ENCODE results near the gene RAB11FIP5. TPM values are rescaled to one million over a fixed set of nuclear protein-coding genes. Genes with fewer than 3 reads are reported as not detected.
A peak's percentile ranks its signal among the peaks of the same experiment; 100 is the strongest.

The RAB11FIP5 gene
- total and polyA plus RNA-seq, 2 of the 4 experiments (the other 2 are of a cell fraction): 21.5 to 34.5 TPM

DNA sequence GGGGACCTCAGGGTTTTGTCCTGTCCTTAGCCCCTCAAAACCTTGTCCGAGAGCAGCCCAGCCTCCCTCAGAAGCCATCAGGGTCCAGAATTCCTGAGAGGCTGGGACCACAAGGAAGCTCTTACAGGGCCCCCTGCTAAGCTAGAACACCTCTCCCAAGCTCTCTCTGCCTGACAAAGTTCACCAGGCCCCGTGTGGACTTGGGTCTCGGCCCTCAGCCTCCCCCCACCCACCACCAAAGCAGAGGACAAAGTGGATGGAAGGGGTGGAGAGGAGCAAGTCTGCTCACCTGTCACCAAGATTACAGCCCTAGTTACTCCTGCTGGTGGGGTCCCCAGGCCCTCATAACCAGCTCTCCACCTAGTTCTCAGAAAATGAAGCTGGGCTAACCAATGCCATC, 16.8 kb downstream of the RAB11FIP5 start:
- H3K4me3 ChIP-seq (ENCODE audit: insufficient read depth, low read depth, low read length): no peak overlapping the region
- H3K18ac ChIP-seq (ENCODE audit: low read depth, low read length): no peak overlapping the region
- H3K27ac ChIP-seq (ENCODE audit: insufficient read depth, low read length): no peak overlapping the region
- H3K4ac ChIP-seq (ENCODE audit: low read depth, low read length): no peak overlapping the region
- no peak overlapping the region for H2BK5ac ChIP-seq (ENCODE audit: low read depth, low read length, poor library complexity, severe bottlenecking)
- ATAC-seq (ENCODE audit: low read depth): no peak
- H3K9me1 ChIP-seq (ENCODE audit: insufficient read depth, low read length): peaks cover 51% of the 10 kb centered on the region
- no peak overlapping the region for H3K4me2 ChIP-seq (ENCODE audit: low read depth, low read length)
- H3K9me3 ChIP-seq (ENCODE audit: control insufficient read depth, insufficient read depth, low read length): no peaks in the 10 kb centered on the region
- peak overlapping the region; percentile 47 for H2AK9ac ChIP-seq (replicated peaks; ENCODE audit: low read depth, low read length, poor library complexity)
- no peak overlapping the region for H3K56ac ChIP-seq (ENCODE audit: extremely low read depth, insufficient read depth, low read length)
- in situ Hi-C loops (cut with MboI; ENCODE audit: low sequenced_read_pairs): no loop called here
- intact Hi-C loops (cut with micrococcal nuclease): no loop called here
- no peak overlapping the region for H2BK15ac ChIP-seq (ENCODE audit: low read depth, low read length)
- no CpG with 5 or more reads among the region's 3 CpGs for WGBS, 2 experiments (ENCODE audit: extremely low coverage in 2 of 2, insufficient read length in 1 of 2)
- H3K27me3 ChIP-seq (ENCODE audit: control insufficient read depth, insufficient read depth, low read length): no peaks in the 10 kb centered on the region
- no peak overlapping the region for H3K9ac ChIP-seq (ENCODE audit: low read depth, low read length)
- H2AFZ ChIP-seq (replicated peaks; ENCODE audit: low read length, poor library complexity): no peak overlapping the region
- ChIA-PET POLR2A (ENCODE audit: unreplicated experiment) (no interaction called here), CTCF (interaction anchor here (0.6 kb wide), 1 partner anchor 57 kb away, joined by 7 read pairs; no protein-coding TSS in a partner anchor)
- no peak overlapping the region for H2BK120ac ChIP-seq (ENCODE audit: low read depth, low read length)
- no peaks in the 10 kb centered on the region for H3K36me3 ChIP-seq (ENCODE audit: control insufficient read depth, insufficient read depth, low read length)
- DNase-seq: no peak
- no peak overlapping the region for H3K14ac ChIP-seq (replicated peaks; ENCODE audit: low read depth, low read length)
- no peak overlapping the region for H2AK5ac ChIP-seq (ENCODE audit: low read depth, low read length)
- peaks cover 34 to 96% of the 10 kb centered on the region in 2 experiments for H3K79me1 ChIP-seq (ENCODE audit: low read depth in 1 of 2, low read length in 2 of 2)
- H4K8ac ChIP-seq (ENCODE audit: low read depth in 2 of 2, low read length in 2 of 2): no peak overlapping the region
- peaks cover 13% of the 10 kb centered on the region for H3K4me1 ChIP-seq (ENCODE audit: control insufficient read depth, insufficient read depth, low read length)
- H4K91ac ChIP-seq (ENCODE audit: insufficient read depth, low read depth, low read length): no peak overlapping the region
- no peak overlapping the region for H4K5ac ChIP-seq (ENCODE audit: low read depth, low read length)
- H4K20me1 ChIP-seq (ENCODE audit: insufficient read depth, low read length): peaks cover 86% of the 10 kb centered on the region
- no peak overlapping the region for H2BK20ac ChIP-seq (ENCODE audit: low read depth, low read length)
- no TSS peak for BruUV-seq (replicated peaks)
- TF ChIP-seq RCOR1 (IDR thresholded peaks at IDR 0.05; ENCODE audit: insufficient replicate concordance, low read length) (no peak), MAFK (IDR thresholded peaks at IDR 0.05; ENCODE audit: low read depth, low read length) (no peak), MAZ (IDR thresholded peaks at IDR 0.05; ENCODE audit: borderline replicate concordance, low read depth, low read length) (no peak), RAD21 (IDR thresholded peaks at IDR 0.05; ENCODE audit: low read length) (no peak), RFX5 (IDR thresholded peaks at IDR 0.05; ENCODE audit: low read depth, low read length) (no peak), POLR2A (IDR thresholded peaks at IDR 0.05; ENCODE audit: low read depth, low read length) (no peak), NFE2L2 (IDR thresholded peaks at IDR 0.05; ENCODE audit: low read depth, low read length) (no peak), CHD1 (IDR thresholded peaks at IDR 0.05; ENCODE audit: low read depth, low read length) (no peak), FOS (IDR thresholded peaks at IDR 0.05; ENCODE audit: low read depth, low read length) (no peak), CEBPB (IDR thresholded peaks at IDR 0.05; ENCODE audit: low read depth, low read length) (no peak), MXI1 (IDR thresholded peaks at IDR 0.05; ENCODE audit: borderline replicate concordance, low read depth, low read length) (no peak), BHLHE40 (IDR thresholded peaks at IDR 0.05; ENCODE audit: low read depth, low read length) (no peak), SMC3 (IDR thresholded peaks at IDR 0.05; ENCODE audit: low read depth, low read length) (no peak)
- TF ChIP-seq, protein P1, sequence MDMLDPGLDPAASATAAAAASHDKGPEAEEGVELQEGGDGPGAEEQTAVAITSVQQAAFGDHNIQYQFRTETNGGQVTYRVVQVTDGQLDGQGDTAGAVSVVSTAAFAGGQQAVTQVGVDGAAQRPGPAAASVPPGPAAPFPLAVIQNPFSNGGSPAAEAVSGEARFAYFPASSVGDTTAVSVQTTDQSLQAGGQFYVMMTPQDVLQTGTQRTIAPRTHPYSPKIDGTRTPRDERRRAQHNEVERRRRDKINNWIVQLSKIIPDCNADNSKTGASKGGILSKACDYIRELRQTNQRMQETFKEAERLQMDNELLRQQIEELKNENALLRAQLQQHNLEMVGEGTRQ (IDR thresholded peaks at IDR 0.05; ENCODE audit: low read depth, low read length): no peak
- TF ChIP-seq, protein P2, sequence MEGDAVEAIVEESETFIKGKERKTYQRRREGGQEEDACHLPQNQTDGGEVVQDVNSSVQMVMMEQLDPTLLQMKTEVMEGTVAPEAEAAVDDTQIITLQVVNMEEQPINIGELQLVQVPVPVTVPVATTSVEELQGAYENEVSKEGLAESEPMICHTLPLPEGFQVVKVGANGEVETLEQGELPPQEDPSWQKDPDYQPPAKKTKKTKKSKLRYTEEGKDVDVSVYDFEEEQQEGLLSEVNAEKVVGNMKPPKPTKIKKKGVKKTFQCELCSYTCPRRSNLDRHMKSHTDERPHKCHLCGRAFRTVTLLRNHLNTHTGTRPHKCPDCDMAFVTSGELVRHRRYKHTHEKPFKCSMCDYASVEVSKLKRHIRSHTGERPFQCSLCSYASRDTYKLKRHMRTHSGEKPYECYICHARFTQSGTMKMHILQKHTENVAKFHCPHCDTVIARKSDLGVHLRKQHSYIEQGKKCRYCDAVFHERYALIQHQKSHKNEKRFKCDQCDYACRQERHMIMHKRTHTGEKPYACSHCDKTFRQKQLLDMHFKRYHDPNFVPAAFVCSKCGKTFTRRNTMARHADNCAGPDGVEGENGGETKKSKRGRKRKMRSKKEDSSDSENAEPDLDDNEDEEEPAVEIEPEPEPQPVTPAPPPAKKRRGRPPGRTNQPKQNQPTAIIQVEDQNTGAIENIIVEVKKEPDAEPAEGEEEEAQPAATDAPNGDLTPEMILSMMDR (conservative IDR thresholded peaks at IDR 0.05; ENCODE audit: low read depth, low read length): no peak
- TF ChIP-seq, protein P3, sequence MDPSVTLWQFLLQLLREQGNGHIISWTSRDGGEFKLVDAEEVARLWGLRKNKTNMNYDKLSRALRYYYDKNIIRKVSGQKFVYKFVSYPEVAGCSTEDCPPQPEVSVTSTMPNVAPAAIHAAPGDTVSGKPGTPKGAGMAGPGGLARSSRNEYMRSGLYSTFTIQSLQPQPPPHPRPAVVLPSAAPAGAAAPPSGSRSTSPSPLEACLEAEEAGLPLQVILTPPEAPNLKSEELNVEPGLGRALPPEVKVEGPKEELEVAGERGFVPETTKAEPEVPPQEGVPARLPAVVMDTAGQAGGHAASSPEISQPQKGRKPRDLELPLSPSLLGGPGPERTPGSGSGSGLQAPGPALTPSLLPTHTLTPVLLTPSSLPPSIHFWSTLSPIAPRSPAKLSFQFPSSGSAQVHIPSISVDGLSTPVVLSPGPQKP (IDR thresholded peaks at IDR 0.05; ENCODE audit: borderline replicate concordance, low read depth, low read length): no peak
- no peak overlapping the region for H3K23ac ChIP-seq (ENCODE audit: low read depth, low read length)
- dilution Hi-C loops (cut with HindIII; ENCODE audit: low sequenced_read_pairs, unreplicated experiment): no loop called here
